ENCODE data around the gene SLC25A48.
"Not testable (repeated sequence)": the region's sequence is repeated elsewhere in the genome, so short reads cannot be mapped to it uniquely, and the experiment has no call there.

- TF ChIP-seq POLR2AphosphoS5 (IDR thresholded peaks at IDR 0.05; ENCODE audit: borderline replicate concordance, low read depth, low read length); EZH2 (IDR thresholded peaks at IDR 0.05): not testable (repeated sequence)
These were observed 3.9 kb downstream of the SLC25A48 start for GRCh38 chr5:135838395-135838794.
